CD4-positive, alpha-beta T cell treated with Interleukin-15 for 1 hour (primary cell): ENCODE results near the gene PGRMC2.

ENCODE experiments used
- DNase-seq: peaks from one replicate; pipeline ENCODE4 v3.0.0-alpha.2; 2020

The PGRMC2 gene

GRCh38 chr4:128287141-128287870 lies at the start of gene PGRMC2:
Gene PGRMC2, minus strand, starts transcription at chr4:128287813. Its CDS starts 23 bp downstream, at chr4:128287790.
- no peak for DNase-seq

GRCh38 chr4:128335541-128335940 lies 47.9 kb upstream of the PGRMC2 start:
- no peak for DNase-seq

- DNase-seq: no peak
These were observed 46.6 kb upstream of the PGRMC2 start for GRCh38 chr4:128334256-128334655.

- no peak for DNase-seq
These were observed 45.9 kb upstream of the PGRMC2 start for GRCh38 chr4:128333309-128334018.

GRCh38 chr4:128332081-128332480 lies 44.5 kb upstream of the PGRMC2 start:
- no peak for DNase-seq

GRCh38 chr4:128329638-128330037 lies 42.0 kb upstream of the PGRMC2 start:
- DNase-seq: no peak

GRCh38 chr4:128328106-128328505 lies 40.5 kb upstream of the PGRMC2 start:
- DNase-seq: no peak

GRCh38 chr4:128323401-128323800 lies 35.8 kb upstream of the PGRMC2 start:
- DNase-seq: no peak

GRCh38 chr4:128322986-128323385 lies 35.4 kb upstream of the PGRMC2 start:
- no peak for DNase-seq

GRCh38 chr4:128322311-128322710 lies 34.7 kb upstream of the PGRMC2 start:
- no peak for DNase-seq

- no peak for DNase-seq
These were observed 33.0 kb upstream of the PGRMC2 start for GRCh38 chr4:128320656-128321055.

GRCh38 chr4:128315756-128316520 lies 28.3 kb upstream of the PGRMC2 start:
- DNase-seq: no peak

- no peak for DNase-seq
These were observed 24.2 kb upstream of the PGRMC2 start for GRCh38 chr4:128311659-128312403.

GRCh38 chr4:128310266-128310697 lies 22.7 kb upstream of the PGRMC2 start:
- no peak for DNase-seq

GRCh38 chr4:128309585-128309984 lies 22.0 kb upstream of the PGRMC2 start:
- DNase-seq: no peak

- no peak for DNase-seq
These were observed 21.4 kb upstream of the PGRMC2 start for GRCh38 chr4:128308986-128309385.

GRCh38 chr4:128307123-128307571 lies 19.5 kb upstream of the PGRMC2 start:
- DNase-seq: no peak

GRCh38 chr4:128305942-128306341 lies 18.3 kb upstream of the PGRMC2 start:
- no peak for DNase-seq

GRCh38 chr4:128303986-128304385 lies 16.4 kb upstream of the PGRMC2 start:
- no peak for DNase-seq

- DNase-seq: no peak
These were observed 15.8 kb upstream of the PGRMC2 start for GRCh38 chr4:128303405-128303785.

- no peak for DNase-seq
These were observed 14.4 kb upstream of the PGRMC2 start for GRCh38 chr4:128301979-128302378.

- no peak for DNase-seq
These were observed 12.2 kb upstream of the PGRMC2 start for GRCh38 chr4:128299848-128300247.

- DNase-seq: no peak
These were observed 11.2 kb upstream of the PGRMC2 start for GRCh38 chr4:128298852-128299251.
